ENCODE data around the gene GCM1.

DNA sequence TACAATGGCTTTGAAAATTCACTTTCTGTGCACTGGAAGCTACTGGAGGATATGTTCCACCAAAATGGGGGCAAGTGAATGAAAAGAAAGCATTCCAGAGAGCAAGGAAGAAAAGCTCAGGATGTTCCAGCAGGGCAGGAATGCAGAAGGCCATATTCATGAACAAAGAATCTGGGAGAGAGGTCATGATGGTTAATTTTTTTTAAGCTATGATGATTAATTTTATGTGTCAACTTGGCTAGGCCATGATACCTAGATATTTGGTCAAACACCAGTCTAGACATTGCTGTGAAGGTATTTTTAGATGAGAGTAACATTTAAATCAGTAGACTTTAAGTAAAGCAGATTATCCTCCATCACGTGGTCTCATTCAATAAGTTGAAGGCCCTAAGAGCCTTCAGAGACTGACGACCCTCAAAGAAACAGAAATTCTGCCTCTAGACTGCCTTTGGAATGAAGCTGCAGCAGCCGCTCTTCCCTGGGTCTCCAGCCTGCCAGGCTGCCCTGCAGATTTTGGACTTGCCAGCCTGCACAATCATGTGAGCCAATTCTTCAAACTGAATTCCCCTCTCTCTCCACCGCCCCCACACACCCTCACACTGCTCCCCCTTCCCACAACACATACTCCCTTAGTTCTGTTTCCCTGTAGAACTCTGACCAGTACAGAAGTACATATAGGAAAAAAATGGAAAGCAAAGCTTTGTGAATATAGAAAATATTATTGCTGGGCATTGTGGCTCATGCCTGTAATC is 20.1 kb upstream of the GCM1 start:
- TF ChIP-seq POLR2AphosphoS5 (IDR thresholded peaks at IDR 0.05; ENCODE audit: low read depth, low read length) (no peak), TAF1 (IDR thresholded peaks at IDR 0.05; ENCODE audit: low read depth, low read length) (no peak), PAX5 (IDR thresholded peaks at IDR 0.05; ENCODE audit: insufficient read depth, low read length, severe bottlenecking) (no peak), POLR2A (IDR thresholded peaks at IDR 0.05; ENCODE audit: low read depth, low read length) (no peak)
